ENCODE data around the gene ANKRD27.
"Not testable (repeated sequence)": the region's sequence is repeated elsewhere in the genome, so short reads cannot be mapped to it uniquely, and the experiment has no call there.

ANKRD27 gene

DNA sequence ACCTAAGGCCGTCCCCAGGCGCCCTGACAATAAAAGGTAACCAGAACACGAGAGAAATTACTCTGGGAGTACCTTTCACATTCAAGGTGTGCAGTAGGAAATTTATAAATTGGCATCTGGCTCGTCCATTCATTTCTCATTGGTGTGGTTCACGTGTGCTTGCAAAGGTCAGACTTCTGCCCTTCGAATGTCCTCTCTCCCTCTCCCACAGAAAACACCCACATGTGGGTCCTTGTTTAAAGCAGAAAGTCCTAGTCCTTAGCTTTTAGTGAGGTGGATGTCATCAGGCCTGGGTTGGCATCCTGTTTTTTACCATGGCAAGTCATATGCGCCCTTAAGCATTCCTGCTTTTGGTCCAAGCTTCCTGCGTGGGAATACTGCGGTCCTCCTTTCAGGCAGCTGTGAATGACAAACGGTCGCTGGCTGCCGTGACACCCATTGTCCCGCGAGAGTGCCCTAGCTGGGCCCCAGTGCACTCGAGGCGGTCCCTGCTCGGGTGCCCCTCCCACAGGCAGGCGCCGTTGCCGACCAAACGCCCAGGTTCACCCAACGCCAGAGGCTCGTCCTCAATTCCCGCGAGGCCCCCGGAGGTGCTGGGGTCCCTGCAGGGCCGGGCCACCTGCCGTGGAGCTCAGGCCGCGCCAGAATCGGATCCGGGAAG is 16.4 kb upstream of the ANKRD27 start, which contains the start of gene NUDT19:
TSS of gene NUDT19 (plus strand) at position 531 of the 661 bp plus-strand sequence. CDS start 140 bp downstream, outside the sequence.
- peak; percentile 58 to 85 (median 71) for DNase-seq (ENCODE audit: low read depth in 3 of 3)

DNA sequence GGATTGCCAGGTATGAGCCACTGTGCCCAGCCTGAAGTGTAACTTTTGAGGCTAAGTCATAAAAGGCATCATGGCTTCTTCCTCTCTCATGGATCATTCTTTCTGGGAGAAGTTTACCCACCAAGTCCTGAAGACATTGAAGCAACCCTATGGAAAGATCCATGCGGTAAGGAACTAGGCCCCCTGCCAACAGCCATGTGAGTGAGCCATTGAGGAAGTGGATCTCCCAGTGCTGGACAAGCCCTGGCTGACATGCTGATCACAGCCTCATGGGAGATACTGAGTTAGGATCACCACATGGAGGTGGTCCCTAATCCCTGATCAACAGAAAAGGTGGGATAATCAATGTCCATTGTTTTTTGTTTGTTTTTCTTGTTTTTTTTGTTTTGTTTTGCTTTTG is 13.3 kb upstream of the ANKRD27 start:
- DNase-seq (ENCODE audit: low read depth in 3 of 3), result no peak

DNA sequence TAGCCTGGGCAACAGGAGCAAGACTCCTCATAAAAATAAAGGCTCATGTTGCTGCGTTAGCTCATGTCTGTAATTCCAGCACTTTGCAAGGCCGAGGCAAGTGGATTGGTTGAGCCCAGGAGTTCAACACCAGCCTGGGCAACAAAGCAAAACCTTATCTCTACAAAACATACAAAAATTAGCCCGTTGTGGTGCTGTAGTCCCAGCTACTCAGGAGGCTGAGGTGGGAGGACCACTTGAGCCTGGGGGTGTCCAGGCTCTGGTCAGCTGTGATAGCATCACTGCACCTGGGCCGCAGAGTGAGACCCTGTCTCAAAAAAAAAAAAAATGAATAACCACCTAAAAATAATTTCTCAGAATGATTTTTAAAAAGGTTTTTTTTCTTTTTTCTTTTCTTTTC is 12.7 kb upstream of the ANKRD27 start:
- DNase-seq (ENCODE audit: low read depth in 3 of 3), result no peak

DNA sequence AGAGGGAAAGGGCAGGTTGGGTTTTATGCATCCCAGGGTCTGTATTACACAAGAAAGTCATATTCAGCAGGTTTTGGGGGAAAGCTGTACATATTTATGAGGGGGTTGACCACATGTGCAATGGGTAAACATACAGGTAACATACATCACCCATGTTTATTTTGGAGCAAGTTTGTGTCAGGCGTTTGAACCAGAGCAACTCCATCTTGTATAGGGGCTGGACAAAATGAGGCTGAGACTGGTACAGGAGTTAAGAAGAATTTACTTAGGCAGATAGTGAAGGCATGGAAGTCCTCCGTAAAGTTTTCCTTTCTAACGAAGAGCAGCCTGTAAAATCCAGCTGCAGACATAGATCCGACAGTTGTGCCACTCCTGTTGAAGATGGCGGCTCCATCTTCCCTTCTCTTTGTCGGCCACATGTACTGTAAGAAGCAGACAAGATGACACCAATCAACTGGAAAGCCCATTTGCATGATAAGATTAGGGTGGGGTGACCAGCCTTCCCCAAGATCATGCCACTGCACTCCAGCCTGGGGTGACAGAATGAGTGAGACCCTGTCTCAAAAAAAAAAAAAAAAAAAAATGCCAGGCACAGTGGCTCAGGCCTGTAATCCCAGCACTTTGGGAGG is 12.0 kb upstream of the ANKRD27 start:
- DNase-seq (ENCODE audit: low read depth in 3 of 3), result no peak

DNA sequence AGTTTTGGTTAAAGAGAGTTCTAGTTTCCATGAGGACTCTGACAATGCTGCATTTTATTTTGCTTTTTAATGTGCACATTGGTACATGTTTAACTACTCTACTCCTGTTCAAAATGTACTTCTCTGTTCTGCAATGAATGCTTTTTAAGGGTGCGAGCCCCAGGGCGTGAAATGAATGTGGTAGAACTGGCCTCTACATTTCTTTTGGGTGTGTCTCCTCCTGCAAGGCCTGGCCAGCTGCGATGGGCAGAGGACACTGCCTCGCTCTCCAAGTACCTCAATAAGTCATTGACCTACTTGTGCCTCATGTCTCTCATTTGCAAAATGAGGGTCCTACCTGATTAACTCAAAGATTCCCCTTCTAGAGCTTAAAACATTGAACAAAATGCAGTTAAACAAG is 7.3 kb upstream of the ANKRD27 start:
- DNase-seq (ENCODE audit: low read depth in 3 of 3), result no peak

DNA sequence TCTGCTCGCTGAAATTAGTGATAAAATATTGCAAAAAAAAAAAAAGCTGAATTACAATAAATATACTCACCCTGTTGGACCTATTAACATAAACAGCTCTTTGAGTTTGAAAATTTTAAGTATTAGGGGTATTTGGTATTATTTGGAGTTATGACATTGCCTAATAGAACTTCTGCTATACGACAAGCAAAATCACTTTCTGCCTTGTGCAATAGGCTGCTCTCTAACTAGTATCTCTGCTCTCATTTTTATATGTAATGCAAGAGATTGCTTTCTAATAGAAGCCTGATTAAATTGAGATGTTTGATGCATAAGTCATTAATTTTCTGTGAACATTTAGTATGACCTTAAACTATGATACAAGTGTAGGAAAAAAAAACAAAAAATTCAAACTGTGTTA is 6.0 kb upstream of the ANKRD27 start:
- no peak for DNase-seq (ENCODE audit: low read depth in 3 of 3)

DNA sequence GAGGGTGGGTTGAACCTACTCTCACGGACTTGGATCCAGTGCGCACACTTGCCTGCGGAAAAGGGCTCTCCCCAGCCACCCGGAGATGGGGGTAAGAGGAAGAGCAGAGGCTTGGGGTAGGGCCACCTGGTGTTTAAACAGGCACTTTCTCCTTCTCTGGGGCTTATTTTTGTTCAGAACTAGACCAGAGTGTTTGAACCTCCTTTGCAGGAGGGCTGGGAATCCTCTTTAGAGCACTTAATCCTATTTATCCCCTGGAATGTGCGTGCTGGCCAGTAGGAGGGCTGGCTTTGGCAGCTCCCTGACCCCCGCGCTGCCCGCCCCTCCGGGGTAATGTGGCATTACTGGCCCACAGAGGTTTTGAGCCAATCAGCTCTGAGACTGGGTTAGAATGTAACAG is 2.7 kb upstream of the ANKRD27 start:
- no peak for DNase-seq (ENCODE audit: low read depth in 3 of 3)

DNA sequence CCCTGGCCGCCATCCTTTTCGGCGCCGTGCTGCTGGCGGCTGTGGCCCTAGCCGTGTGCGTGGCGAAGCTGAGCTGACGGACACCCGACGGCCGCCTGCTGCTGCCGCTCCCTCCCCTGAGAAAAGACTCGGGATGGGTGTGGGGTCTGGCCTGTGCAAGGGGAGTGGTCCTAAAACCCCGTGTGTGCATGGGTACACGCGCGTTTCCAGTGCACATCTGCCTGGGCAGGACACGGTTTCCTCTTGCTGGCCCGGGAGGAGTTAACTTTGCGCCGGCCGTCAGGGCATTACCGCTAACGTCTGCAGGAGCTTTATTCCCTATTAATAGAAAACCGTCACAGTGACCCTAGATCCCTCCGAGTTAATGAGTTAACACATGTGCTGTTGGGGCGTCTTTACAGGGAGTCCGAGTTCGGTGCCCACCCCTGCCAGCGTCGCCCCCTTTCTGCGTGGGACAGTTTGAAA is 1.9 kb upstream of the ANKRD27 start:
- DNase-seq (ENCODE audit: low read depth in 3 of 3), result no peak

DNA sequence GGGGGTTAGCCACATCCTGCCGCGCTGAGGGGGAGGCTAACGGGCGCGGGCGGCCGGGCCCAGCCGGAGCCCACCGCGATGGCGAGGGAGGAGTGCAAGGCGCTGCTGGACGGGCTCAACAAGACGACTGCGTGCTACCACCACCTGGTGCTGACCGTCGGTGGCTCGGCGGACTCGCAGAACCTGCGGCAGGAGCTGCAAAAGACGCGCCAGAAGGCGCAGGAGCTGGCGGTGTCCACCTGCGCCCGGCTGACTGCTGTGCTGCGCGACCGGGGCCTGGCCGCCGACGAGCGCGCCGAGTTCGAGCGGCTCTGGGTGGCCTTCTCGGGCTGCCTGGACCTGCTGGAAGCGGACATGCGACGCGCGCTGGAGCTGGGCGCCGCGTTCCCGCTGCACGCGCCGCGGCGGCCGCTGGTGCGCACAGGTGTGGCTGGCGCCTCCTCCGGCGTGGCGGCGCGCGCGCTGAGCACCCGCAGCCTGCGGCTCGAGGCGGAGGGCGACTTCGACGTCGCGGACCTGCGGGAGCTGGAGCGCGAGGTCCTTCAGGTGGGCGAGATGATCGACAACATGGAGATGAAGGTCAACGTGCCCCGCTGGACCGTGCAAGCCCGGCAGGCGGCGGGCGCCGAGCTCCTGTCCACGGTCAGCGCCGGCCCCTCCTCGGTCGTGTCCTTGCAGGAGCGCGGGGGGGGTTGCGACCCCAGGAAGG is 1.4 kb upstream of the ANKRD27 start:
- DNase-seq (ENCODE audit: low read depth in 3 of 3), result no peak

DNA sequence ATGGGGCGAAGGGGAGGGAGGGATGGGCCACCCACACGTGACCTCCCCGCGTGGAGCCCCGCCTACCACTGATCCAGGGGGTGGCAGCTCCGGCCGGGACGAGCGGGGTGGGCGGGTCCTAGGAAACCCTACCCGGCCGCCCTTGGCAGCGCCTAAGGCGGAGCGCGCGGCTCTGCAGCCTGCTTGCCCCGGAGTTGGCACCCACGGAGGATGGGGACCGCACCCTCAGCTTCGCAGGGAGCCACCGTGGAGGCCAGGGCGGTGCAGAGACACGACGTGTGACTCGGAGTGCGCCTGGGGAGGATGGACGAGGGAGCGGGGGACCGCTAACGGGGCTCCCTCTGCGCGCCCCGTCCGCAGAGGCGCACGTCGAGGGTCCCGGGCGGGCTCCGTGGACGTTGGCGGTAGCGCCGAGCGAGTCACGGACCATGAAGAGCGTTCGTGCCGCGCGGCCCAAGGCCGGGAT is 773 bp upstream of the ANKRD27 start, which contains the start of gene RGS9BP:
TSS of gene RGS9BP (plus strand) at position 129 of the 466 bp plus-strand sequence. CDS start 416 bp downstream, outside the sequence.
- DNase-seq (ENCODE audit: low read depth in 3 of 3), result peak in 2 of 3 experiments; percentile 32 to 63

DNA sequence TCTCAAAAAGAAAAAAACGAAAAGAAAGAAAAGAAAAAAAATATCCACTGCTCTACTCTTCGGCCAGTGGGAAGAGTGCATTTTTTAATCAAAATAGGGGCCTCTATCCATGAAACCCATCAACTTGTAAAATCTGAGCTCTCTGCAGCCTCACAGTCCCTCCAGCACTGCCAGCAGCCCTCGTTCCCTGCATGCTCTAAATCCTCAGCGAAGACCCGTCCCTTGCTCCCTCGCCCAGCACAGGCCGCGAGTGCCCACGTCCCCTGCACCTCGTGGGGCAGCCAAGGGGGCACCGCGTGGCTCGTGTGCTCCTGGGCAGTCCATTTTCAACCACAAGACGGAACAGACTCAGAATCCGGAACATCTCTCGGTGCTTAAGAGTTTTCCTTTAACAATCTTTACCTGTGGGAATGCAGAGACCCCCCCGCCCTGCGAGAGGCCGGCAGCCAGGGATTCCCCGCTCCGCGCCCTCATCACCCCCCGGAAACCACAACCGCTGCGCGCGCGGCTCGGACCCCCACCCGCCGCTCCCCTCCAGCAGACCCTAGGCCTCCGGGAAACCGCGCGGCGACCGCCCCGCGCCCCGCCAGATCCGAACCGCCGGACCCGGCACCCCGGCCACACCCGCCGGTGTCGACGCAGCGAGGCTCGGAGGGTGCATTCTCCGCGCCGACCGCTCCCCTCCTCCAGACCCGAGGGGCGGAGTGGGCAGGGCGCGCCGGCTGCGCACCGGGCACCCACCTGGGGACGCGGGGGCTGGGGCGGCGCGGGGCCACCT is 638 bp downstream of the ANKRD27 start:
- no peak for DNase-seq (ENCODE audit: low read depth in 3 of 3)

DNA sequence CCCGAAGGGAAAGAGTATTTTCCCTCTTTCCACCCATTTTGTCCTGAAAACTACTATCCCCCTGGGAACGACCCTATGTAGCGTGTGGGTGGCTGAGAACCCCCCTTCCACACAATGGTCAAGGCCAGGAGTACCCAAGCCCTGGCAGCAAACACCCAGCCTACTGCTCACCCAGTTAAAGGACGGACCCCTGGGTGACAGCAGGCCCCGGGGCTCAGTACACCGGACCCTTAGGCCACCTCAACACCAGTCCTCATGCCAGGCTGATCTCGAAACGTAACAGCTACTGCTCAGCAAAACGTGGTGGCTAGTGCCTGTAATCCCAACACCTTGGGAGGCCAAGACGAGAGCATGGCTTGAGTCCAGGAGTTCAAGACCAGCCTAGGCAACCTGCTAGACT is 1.4 kb downstream of the ANKRD27 start:
- no peak for DNase-seq (ENCODE audit: low read depth in 3 of 3)

DNA sequence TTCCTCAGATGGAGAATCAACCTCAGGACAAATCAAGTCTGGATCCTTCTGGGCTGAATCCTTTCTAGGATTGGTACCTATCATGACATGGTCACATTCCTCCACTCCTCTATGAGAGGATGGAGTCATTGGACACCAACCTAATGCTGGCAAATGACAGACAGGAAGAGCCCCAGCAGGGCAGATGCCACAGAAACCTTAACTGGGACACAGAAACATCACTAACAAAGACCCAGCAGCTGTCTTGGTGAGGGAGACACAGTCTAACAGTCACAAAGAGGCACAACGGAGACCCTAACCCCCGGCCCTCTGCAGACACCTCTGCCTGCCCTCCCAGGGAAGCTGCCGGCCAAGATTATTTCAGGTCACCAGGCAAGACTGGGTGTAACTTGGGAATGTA is 2.1 kb downstream of the ANKRD27 start:
- DNase-seq (ENCODE audit: low read depth in 3 of 3), result no peak

DNA sequence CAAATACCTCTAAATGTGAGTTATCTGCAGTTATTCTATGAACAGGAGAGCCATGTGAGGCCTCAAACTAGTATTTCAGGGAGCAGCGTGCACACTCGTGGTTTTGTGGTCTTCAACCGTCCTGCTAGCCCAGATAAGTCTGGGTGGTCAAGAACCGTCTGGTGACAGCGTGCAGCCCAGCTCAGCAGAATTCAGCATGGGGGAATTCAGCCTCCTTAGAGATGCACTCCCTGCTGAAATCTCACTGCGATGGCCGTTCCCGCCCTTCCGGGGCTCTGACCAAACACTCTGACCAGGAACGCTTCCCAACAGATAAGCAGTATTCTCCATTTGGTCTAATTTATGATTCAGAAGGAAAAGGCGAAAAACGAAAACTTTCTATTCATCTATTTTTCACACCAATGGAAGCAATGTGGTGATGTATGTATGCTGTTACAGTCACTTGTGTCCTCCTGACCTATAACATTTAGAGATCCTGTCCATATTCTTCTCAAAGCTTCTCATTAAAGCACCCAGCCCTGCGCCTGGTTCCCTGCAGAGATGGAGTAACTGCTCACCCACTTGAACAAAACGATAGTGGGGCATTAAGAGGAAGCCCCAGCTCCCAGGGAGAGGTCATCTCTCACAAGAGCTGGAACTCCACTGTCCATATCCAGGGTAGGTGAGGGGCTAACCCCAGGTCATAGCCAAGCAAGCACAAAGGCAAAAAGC is 2.9 kb downstream of the ANKRD27 start:
- DNase-seq (ENCODE audit: low read depth in 3 of 3), result no peak

DNA sequence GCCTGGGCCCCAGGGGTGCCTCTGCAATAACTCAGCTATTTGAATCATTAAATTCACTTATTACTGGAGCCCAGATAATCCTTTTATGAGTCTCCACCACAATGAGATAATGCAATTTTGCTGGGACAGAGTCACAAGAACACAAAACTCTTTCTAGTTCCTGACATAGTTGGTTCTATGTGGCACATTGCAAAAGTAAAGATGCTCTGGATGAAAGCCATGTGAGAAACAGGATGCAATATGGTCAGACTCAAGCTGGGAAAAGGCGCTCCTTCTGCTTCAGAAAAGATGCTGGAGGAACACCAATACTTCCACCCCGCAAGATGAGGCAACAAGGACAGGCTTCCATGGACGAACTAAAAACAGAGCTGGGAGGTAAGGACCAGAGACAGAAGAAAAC is 5.7 kb downstream of the ANKRD27 start:
- no peak for DNase-seq (ENCODE audit: low read depth in 3 of 3)

DNA sequence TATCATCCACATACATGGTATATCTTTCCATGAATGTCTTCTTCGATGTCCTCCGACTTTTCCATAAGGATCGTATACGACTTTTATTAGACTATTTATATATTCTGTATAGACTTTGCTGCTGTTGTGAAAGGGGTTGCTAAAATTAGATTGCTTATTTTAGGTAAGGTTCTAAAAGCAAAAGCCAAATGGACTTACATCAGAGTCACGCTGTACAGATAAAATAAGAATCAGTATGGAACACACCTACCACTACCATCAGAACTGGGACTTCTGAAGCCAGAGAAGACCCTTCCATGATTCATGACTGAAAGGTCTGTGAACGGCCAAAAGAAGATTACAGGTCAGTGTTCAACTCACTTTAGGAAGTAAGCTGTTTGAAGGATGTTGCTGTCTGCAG is 8.9 kb downstream of the ANKRD27 start:
- no peak for DNase-seq (ENCODE audit: low read depth in 3 of 3)

DNA sequence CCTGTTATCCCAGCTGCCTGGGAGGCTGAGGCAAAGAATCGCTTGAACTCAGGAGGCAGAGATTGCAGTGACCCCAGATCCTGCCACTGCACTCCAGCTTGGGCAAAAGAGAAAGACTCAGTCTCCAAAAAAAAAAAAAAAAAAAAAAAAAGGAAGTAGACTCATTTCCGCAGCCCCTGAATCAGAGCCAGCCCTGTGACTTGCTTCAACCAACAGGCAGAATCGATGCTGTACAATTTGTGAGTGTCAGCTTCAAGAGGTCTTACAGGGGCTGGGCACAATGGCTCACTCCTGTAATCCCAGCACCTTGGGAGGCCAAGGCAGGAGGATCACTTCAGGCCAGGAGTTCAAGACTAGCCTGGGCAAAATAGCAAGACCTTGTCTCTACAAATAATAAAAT is 12.8 kb downstream of the ANKRD27 start:
- no peak for DNase-seq (ENCODE audit: low read depth in 3 of 3)

DNA sequence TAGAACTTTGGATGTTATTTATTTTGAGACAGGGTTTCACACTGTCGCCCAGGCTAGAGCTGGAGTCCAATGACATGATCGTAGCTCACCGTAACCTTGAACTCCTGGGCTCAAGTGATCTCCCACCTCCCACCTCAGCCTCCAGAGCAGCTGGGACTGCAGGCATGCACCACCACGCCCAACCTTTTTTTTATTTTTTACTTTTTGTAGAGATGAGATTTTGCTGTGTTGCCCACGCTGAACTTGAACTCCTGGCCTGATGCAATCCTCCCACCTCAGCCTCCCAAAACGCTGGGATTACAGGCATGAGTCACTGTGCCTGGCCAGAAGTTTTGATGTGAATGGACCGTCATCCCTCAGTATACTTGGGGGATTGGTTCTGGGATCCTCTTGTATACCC is 13.7 kb downstream of the ANKRD27 start:
- DNase-seq (ENCODE audit: low read depth in 3 of 3), result no peak

DNA sequence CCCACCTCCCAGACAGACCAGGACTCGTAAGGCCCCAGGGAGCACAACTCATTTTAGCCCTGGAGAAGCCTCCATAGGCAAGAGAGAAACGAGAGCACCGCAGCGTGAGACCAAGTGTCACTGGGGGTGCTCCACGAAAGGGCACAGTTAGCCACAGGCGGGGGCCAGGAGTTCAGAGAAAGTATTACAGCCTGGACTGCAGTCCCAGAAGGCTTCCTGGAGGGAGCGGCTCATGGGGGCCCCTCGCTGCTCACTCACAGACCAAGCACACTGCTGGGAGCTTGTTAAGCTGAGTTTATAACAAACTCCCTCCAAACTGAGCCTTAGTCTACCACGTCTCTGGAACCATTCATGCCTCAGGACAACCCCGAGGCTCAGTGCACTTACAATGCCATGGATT is 16.5 kb downstream of the ANKRD27 start:
- no peak for DNase-seq (ENCODE audit: low read depth in 3 of 3)

DNA sequence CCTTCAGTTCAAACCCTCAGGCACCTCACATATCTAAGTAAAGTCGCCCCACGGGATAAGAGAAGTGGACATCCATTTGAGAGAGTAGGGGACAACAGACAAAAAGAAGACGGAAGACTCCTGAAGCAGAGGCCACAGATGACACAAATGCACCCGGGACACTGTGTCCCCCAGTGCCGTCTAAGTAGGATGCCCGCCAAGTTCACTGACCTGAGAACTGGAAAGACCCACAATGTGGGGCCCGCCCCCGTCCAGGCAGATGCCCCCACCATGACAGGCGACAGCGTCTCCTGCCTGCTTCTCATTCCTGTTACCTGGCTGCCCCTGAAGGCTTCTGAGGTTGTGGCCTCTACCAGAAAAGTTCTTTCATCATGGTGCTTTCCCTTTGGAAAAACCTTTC is 16.9 kb downstream of the ANKRD27 start:
- no peak for DNase-seq (ENCODE audit: low read depth in 3 of 3)

DNA sequence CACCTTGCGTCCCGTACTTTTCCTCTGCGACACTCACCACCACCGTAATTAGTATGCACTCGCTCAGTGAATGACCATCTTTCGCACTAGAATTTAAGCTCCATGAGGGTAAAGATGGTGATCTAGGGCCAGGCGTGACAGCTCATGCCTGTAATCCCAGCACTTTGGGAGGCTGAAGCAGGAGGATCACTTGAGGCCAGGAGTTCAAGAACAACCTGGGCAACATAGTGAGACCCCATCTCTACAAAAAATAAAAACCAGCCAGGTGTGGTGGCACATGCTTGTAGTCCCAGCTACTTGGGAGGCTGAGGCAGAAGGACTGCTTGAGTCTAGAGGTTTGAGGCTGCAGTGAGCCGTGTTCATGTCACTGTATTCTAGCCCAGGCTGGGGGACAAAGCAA is 18.6 kb downstream of the ANKRD27 start:
- DNase-seq (ENCODE audit: low read depth in 3 of 3), result not testable (repeated sequence)
